Inferior parietal cortex (tissue), 1 donor: ENCODE results near the gene PLEKHO2.

ENCODE experiments used
- DNase-seq: peaks from one replicate; pipeline ENCODE4 v3.0.0-alpha.2; 2016; ENCODE audit errors: extremely low spot score

Gene PLEKHO2

GRCh38 chr15:64855205-64855975 is 13.7 kb downstream of the PLEKHO2 start:
- DNase-seq = no peak

GRCh38 chr15:64856429-64857145 is 14.9 kb downstream of the PLEKHO2 start:
- peak; percentile 81 for DNase-seq

- no peak for DNase-seq
Measured at GRCh38 chr15:64857421-64857820, 15.7 kb downstream of the PLEKHO2 start.

GRCh38 chr15:64858021-64858575 is 16.4 kb downstream of the PLEKHO2 start:
- no peak for DNase-seq

GRCh38 chr15:64859226-64859625 is 17.5 kb downstream of the PLEKHO2 start:
- DNase-seq = no peak

GRCh38 chr15:64861331-64861730 is 19.6 kb downstream of the PLEKHO2 start:
- no peak for DNase-seq

- no peak for DNase-seq
Measured at GRCh38 chr15:64861960-64862359, 20.2 kb downstream of the PLEKHO2 start.

- DNase-seq = no peak
Measured at GRCh38 chr15:64862408-64862807, 20.7 kb downstream of the PLEKHO2 start.

GRCh38 chr15:64864068-64864467 is 22.4 kb downstream of the PLEKHO2 start:
- DNase-seq = no peak

- no peak for DNase-seq
Measured at GRCh38 chr15:64865126-64865997, 23.6 kb downstream of the PLEKHO2 start.

- DNase-seq = peak; percentile 57
Measured at GRCh38 chr15:64865998-64866520, 24.3 kb downstream of the PLEKHO2 start.

- no peak for DNase-seq
Measured at GRCh38 chr15:64869501-64869900, 27.8 kb downstream of the PLEKHO2 start.

- DNase-seq = no peak
Measured at GRCh38 chr15:64870353-64870752, 28.6 kb downstream of the PLEKHO2 start.

GRCh38 chr15:64875641-64876223 is 34.0 kb downstream of the PLEKHO2 start:
- no peak for DNase-seq

GRCh38 chr15:64877435-64877834 is 35.7 kb downstream of the PLEKHO2 start:
- no peak for DNase-seq

- no peak for DNase-seq
Measured at GRCh38 chr15:64878705-64879104, 37.0 kb downstream of the PLEKHO2 start.

GRCh38 chr15:64883100-64883581 is 41.4 kb downstream of the PLEKHO2 start:
- DNase-seq = no peak

- DNase-seq = no peak
Measured at GRCh38 chr15:64883997-64884511, 42.3 kb downstream of the PLEKHO2 start.

GRCh38 chr15:64884679-64885078 is 43.0 kb downstream of the PLEKHO2 start:
- no peak for DNase-seq

GRCh38 chr15:64888336-64888735 is 46.6 kb downstream of the PLEKHO2 start:
- DNase-seq = no peak

- no peak for DNase-seq
Measured at GRCh38 chr15:64891561-64891960, 49.8 kb downstream of the PLEKHO2 start.
